Measurements from ENCODE around the gene GRIN2A. TPM values are rescaled to one million over a fixed set of nuclear protein-coding genes. Genes with fewer than 3 reads are reported as not detected.

GRIN2A gene
- total RNA-seq, 1 experiment from 2014 or later = 34.6 TPM

DNA sequence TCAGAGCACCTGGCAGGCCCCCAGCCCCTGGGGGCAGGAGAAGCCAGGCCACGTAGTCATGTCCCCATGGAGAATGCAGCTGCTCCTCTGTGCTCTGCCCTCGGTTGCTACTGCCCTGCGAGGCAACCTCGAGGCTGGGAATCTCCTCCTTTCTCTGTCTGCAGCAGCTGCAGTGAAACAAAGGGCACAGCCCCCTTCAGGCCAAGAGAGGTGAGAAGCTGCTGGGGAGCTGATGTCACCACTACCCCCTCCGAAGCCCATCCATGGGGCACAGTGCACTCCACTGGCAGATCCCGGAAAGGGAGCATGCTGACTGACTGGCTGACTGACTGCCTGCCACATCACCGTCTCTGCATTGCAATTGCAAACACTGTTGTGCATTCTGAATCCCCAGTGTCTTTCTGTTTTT, 103.7 kb downstream of the GRIN2A start:
- Mint-ChIP-seq H3K9me3 (ENCODE audit: low read depth, unreplicated experiment) (no peaks in the 10 kb centered on the region), H3K27me3 (ENCODE audit: unreplicated experiment) (no peaks in the 10 kb centered on the region), H3K4me3 (ENCODE audit: low read depth, unreplicated experiment) (no peak overlapping the region), H3K27ac (ENCODE audit: unreplicated experiment) (peak overlapping the region; percentile 94), H3K36me3 (ENCODE audit: insufficient read depth, unreplicated experiment) (peaks cover 12% of the 10 kb centered on the region), H3K4me1 (ENCODE audit: low read depth, unreplicated experiment) (peaks cover 72% of the 10 kb centered on the region)
- no TSS peak for BruUV-seq (replicated peaks)
- intact Hi-C loops (cut with micrococcal nuclease; ENCODE audit: unreplicated experiment) = loop anchor here (5.0 kb wide), 1 partner anchor 411 kb away; no protein-coding TSS in a partner anchor
- TF ChIP-seq, protein P1, sequence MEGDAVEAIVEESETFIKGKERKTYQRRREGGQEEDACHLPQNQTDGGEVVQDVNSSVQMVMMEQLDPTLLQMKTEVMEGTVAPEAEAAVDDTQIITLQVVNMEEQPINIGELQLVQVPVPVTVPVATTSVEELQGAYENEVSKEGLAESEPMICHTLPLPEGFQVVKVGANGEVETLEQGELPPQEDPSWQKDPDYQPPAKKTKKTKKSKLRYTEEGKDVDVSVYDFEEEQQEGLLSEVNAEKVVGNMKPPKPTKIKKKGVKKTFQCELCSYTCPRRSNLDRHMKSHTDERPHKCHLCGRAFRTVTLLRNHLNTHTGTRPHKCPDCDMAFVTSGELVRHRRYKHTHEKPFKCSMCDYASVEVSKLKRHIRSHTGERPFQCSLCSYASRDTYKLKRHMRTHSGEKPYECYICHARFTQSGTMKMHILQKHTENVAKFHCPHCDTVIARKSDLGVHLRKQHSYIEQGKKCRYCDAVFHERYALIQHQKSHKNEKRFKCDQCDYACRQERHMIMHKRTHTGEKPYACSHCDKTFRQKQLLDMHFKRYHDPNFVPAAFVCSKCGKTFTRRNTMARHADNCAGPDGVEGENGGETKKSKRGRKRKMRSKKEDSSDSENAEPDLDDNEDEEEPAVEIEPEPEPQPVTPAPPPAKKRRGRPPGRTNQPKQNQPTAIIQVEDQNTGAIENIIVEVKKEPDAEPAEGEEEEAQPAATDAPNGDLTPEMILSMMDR (IDR thresholded peaks at IDR 0.05; ENCODE audit: unreplicated experiment) = peak; percentile 45
- peak; percentile 75 for DNase-seq
- CTCF ChIA-PET = interaction anchor here (0.5 to 1.2 kb wide), 6 partner anchors 12 to 430 kb away, joined by 3 to 5 read pairs (median 3); no protein-coding TSS in a partner anchor

DNA sequence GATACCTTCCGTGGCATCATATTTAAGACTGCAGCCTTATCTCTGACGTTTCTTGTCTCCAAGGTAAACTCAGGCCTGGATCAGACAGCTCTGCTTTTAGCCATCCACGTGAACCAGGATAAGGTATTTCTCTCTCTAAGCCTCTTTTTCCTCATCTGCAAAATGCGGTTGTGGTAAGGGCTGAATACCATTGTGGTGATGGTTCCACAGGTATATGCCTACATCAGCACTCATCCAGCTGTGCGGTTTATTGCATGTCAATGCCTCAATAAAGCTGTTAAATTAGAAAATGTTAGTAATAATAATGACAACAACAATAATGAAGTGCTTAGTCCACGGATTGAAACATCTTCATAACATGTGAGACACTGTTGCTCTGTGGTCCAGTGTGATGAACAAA, 104.4 kb downstream of the GRIN2A start:
- no TSS peak for BruUV-seq (replicated peaks)
- no peak for DNase-seq

GRCh38 chr16:10076037-10076436, 106.2 kb downstream of the GRIN2A start:
- Mint-ChIP-seq H3K27me3 (ENCODE audit: unreplicated experiment) (no peaks in the 10 kb centered on the region), H3K36me3 (ENCODE audit: insufficient read depth, unreplicated experiment) (peaks cover 7% of the 10 kb centered on the region), H3K9me3 (ENCODE audit: low read depth, unreplicated experiment) (no peaks in the 10 kb centered on the region), H3K4me1 (ENCODE audit: low read depth, unreplicated experiment) (peaks cover 50% of the 10 kb centered on the region), H3K27ac (ENCODE audit: unreplicated experiment) (no peak overlapping the region), H3K4me3 (ENCODE audit: low read depth, unreplicated experiment) (no peak overlapping the region)
- BruUV-seq (replicated peaks) = no TSS peak
- DNase-seq = no peak
- CTCF ChIA-PET = no interaction called here
- intact Hi-C loops (cut with micrococcal nuclease; ENCODE audit: unreplicated experiment) = loop anchor here (5.0 kb wide), 1 partner anchor 409 kb away; no protein-coding TSS in a partner anchor
- TF ChIP-seq, protein P1 (IDR thresholded peaks at IDR 0.05; ENCODE audit: unreplicated experiment) = no peak

More for the DNA sequence above, 104.4 kb downstream of the GRIN2A start:
- H3K4me1 Mint-ChIP-seq (ENCODE audit: low read depth, unreplicated experiment) = peaks cover 65% of the 10 kb centered on the region
- H3K27ac Mint-ChIP-seq (ENCODE audit: unreplicated experiment) = peak overlapping the region; percentile 94
- no peak overlapping the region for H3K4me3 Mint-ChIP-seq (ENCODE audit: low read depth, unreplicated experiment)
- no peaks in the 10 kb centered on the region for H3K27me3 Mint-ChIP-seq (ENCODE audit: unreplicated experiment)
- TF ChIP-seq, protein P1 (IDR thresholded peaks at IDR 0.05; ENCODE audit: unreplicated experiment) = no peak
- intact Hi-C loops (cut with micrococcal nuclease; ENCODE audit: unreplicated experiment) = loop anchor here (5.0 kb wide), 1 partner anchor 411 kb away; no protein-coding TSS in a partner anchor
- no peaks in the 10 kb centered on the region for H3K9me3 Mint-ChIP-seq (ENCODE audit: low read depth, unreplicated experiment)
- H3K36me3 Mint-ChIP-seq (ENCODE audit: insufficient read depth, unreplicated experiment) = peaks cover 7% of the 10 kb centered on the region
- CTCF ChIA-PET = no interaction called here

- Mint-ChIP-seq H3K27ac (ENCODE audit: unreplicated experiment) (no peak overlapping the region), H3K36me3 (ENCODE audit: insufficient read depth, unreplicated experiment) (no peaks in the 10 kb centered on the region), H3K9me3 (ENCODE audit: low read depth, unreplicated experiment) (no peaks in the 10 kb centered on the region), H3K4me1 (ENCODE audit: low read depth, unreplicated experiment) (peaks cover 1% of the 10 kb centered on the region), H3K4me3 (ENCODE audit: low read depth, unreplicated experiment) (no peak overlapping the region), H3K27me3 (ENCODE audit: unreplicated experiment) (no peaks in the 10 kb centered on the region)
- intact Hi-C loops (cut with micrococcal nuclease; ENCODE audit: unreplicated experiment) = no loop called here
- TF ChIP-seq, protein P1 (IDR thresholded peaks at IDR 0.05; ENCODE audit: unreplicated experiment) = no peak
- BruUV-seq (replicated peaks) = no TSS peak
- CTCF ChIA-PET = no interaction called here
- no peak for DNase-seq
These were observed 111.6 kb downstream of the GRIN2A start for GRCh38 chr16:10070591-10070990.
